ELF-1 (cell line): Measurements from ENCODE around the gene RNU1-1.
"Not testable (repeated sequence)": the region's sequence is repeated elsewhere in the genome, so short reads cannot be mapped to it uniquely, and the experiment has no call there.

Source experiments
- DNase-seq: peaks from one replicate; pipeline ENCODE4 v3.0.0-alpha.2; 2016; ENCODE audit warnings: low read depth, low spot score

The RNU1-1 gene

GRCh38 chr1:16493731-16494130 is 20.4 kb downstream of the RNU1-1 start:
- DNase-seq: not testable (repeated sequence)

DNA sequence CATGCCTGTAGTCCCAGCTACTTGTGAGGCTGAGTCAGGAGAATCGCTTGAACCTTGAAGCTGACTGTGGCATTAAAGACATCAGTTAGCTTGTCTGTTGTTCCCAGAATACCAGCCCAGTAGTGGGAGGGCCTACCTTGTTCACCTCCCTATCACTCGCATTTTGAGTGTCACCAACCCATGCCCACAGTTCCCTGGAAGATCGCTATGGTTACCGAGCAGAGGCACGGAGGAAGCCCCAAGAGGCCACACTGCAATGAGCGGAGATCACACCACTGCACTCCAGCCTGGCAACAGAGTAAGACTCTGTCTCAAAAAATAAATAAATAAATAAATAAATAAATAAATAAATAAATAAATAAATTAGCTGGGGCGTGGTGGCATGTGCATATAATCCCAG is 21.1 kb downstream of the RNU1-1 start:
- not testable (repeated sequence) for DNase-seq

GRCh38 chr1:16491056-16491675 is 22.9 kb downstream of the RNU1-1 start:
- no peak for DNase-seq

- not testable (repeated sequence) for DNase-seq
Measured at GRCh38 chr1:16489195-16489880, 24.7 kb downstream of the RNU1-1 start.

DNA sequence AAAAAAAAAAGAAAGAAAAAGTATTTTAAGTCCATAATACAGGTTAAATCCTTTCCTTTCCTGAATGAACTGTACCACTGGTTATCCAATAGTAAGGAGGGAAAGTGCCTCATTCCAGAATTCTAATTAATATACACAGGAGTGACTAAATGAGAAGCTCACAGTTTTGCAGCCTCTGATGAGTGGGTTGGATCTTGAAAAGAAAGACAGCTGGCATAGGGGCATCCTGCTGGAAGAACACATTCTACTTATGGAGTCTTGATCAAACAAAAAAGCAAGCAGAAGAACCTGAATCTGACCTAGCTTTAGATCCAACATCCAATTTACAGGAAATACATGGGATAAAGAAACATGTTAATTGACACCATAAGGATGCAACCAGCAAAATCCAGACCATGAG is 27.1 kb downstream of the RNU1-1 start:
- not testable (repeated sequence) for DNase-seq

DNA sequence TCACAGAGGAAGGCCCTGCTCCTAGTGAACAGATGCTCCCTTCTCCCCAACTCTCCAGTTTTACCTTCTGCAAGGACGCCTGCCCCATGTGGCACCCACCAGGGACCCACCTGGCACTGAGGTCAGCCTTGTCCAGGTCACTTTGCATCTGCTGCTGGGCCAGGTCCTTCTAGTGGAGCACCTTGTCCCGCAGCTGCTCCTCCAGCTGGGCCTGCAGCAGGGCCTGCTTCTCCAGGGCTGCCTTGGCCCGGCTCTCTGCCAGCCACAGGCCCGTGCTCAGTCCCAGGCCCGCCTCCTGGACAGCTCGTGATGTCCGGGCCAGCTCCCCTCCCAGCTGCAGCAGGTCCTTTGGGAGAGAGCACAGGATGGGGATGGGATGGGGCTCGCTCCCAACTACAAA is 27.8 kb downstream of the RNU1-1 start:
- not testable (repeated sequence) for DNase-seq

- no peak for DNase-seq
Measured at GRCh38 chr1:16484931-16485330, 29.2 kb downstream of the RNU1-1 start.

DNA sequence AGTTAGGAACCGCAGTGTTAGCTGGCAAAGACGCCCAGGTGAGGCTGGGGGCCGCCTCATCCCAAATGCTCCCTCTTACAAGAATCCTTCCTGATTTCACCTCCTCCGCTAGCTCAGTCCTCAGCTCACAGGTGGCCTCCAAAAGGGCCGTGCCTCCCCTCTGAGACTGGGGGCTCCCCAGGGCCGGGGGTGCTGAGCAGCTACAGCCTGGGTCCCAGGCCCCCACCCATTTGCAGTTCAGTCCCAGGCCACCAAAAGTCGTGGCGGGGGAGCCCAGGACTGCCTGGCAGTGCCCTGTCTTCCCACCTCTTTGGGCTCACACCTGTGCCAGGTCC is 29.6 kb downstream of the RNU1-1 start:
- no peak for DNase-seq

DNA sequence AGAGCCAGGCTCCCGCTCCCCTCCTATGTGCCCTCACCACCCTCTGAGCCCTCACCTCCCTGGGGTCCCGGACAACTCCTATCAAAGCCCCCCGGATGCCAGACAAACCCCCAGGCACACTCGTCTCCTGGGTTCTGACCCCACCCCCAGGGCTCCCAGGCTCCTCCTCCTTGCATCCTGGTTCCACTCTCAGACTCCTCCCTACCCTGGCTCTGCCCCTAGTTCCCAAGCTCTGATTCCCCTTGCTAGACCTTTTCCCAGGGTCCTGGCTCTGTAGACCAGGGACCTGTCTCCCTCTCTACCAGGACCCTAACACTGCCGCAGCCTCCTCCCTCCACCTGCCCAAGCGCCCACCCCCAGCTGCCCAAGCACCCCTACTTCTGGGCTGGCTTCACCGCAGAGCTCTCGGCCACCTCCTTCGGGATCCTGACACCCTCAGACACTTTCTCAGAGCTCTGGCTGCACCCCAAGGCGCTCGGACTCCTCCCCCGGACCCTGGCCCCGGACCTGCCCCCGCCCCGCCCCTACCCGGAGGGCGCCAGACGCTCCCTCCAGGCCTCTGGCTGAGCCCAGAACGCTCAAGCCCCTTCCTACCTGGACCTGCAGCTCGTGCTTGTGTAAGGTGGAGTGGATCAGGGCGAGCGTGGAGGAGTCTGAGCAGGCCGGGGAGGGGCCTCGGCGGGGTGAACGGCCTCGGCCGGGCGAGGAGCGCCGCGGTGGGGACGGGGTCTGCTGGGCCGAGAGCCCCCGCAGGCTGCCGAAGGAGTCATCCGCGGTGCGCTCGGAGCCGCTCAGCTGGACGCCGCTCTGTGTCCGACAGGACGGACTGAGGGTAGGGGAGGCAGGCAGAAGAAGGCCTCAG is 30.2 kb downstream of the RNU1-1 start:
- DNase-seq: not testable (repeated sequence)

DNA sequence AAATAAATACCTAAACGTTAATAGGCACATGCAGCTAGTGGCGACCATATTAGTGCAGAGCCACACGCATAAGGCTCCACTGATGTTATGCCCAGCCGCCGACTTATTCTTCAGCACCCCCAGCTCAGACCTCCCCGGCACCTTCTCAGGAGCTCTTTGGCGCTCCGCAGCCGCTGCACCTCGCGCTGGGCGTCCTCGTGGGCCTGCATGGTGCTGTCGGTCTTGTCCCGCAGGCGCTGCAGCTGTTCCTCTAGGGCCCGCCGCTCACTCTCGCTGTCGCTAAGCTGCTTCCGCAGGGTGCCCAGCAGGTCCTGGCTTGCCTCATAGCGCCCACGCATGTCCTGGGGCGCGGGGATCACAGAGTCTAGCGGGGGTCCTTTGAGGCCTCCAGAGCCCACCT is 30.9 kb downstream of the RNU1-1 start:
- DNase-seq: not testable (repeated sequence)

DNA sequence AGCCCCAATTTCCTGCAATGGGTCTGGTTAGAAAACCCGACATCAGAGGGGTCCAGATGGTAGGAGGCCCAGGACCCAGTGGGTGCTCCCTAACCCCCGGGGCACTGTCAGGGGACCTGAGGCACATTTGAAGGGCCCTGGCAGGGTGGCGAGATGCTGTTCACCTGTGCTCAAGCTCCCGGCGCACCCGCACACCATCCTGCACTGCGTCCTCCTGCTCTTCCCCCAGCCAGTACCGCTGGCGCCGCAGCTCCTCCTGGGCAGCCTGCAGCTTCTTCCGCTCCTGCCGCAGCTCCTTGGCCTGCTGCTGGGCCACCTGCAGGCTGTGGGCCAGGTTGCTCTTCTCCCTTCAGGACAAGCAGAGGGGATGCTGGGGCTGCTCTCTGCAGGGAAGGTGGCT is 36.0 kb downstream of the RNU1-1 start:
- DNase-seq: no peak

DNA sequence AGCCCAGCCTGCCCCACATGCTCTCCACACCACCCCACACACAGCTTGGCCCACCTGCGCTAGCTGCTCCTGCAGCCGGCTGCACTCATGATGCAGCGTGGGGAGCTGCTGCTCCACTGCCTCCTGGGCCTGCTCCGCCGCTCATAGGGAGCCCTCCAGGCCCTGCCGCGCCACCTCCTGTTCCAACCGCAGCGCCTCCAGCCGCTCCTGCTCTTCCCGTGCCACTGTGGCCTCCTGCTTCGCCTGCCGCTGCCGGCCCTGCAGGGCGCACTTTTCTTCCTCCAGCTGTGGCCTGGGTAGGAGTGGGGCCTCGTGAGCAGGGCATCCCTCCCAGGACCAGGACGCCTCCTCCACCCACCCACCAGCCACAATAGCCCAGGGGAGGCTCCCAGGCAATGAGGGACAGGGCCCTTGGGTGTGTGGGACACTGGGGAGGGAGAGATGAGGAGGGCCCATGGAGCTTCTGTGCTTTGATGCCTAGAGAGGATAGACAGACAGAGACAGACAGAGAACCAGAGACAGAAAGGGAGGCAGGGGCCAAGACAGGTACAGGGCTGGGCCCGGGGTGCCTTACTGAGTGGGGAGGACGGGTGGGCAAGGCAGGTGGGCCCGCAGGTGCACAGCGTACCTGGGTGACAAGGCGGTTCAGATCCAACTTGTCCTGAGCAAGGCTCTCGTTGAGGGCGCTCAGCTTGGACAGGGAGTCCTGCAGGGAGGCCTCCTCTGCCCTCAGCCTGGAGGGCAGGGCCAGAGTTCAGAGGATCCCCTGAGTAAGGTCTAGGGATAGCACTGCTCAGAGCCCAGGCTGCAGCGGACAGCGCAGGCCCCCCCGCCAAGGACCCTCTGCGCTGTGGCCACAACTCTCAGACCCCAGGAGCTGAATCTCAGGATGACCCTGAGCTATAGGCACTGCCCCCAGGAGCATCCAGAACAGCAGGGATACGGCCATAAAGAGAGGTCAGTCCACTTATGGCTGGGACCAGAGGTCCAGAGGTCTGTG is 38.0 kb downstream of the RNU1-1 start:
- not testable (repeated sequence) for DNase-seq

- DNase-seq: not testable (repeated sequence)
Measured at GRCh38 chr1:16474891-16475290, 39.2 kb downstream of the RNU1-1 start.

DNA sequence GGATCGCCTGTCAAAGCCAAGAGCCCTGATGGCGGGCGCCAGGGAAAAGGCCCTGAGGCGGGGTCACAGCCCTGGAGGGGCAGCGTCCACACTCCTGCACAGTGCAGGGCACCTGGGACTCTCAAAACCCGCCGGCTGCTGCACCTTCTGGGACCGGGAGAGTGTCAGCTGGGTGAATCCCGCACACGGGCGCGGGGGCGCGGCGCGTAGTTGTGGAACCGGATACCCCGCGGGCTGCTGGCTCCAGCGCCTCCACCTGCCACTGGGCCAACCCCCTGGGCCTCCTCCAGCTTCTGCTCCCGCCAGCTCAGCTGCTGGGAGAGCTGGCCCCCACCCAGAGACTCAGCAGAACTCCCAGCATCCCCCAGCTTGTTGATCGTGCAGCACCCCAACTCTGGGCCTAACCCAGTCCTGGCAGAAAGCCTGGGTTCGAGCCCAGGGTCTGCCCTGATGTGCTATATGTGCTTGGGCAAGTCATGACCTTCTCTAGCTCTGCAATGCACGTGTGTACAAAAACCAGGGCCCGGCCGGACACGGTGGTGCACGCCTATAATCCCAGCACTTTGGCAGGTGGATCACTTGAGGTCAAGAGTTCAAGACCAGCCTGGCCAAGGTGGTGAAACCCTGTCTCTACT is 39.8 kb downstream of the RNU1-1 start:
- no peak for DNase-seq

DNA sequence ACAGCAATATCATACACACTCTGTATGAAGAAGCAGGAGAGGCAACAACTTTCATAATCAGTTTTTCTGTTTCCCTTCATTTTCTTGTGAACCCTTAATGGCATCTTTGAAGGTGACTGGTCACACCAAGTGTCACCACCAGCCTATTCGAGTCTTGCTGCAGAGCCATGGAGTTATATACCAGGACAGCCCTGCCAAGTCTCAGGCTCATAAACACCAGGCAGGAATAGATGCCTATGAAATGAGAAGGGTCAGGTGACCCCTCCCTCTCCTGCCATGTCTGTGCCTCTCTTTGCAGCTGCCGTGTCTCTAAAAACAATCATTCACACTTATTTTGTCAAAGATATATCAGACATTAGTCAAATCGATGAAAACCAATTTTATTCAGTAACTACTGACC is 45.5 kb downstream of the RNU1-1 start:
- no peak for DNase-seq

- DNase-seq: no peak
Measured at GRCh38 chr1:16464917-16465625, 49.0 kb downstream of the RNU1-1 start.
